Endothelial cell of umbilical vein (primary cell): ENCODE data around the gene TOR4A.

Experiments used
- EZH2 ChIP-seq: IDR thresholded peaks from 2 replicates; pipeline ENCODE4 v1.6.1; 2012; ENCODE audit warnings: borderline replicate concordance, low read depth, mild to moderate bottlenecking, moderate library complexity, low read length, inconsistent platforms; ENCODE audit not compliant: severe bottlenecking
- GATA2 ChIP-seq: IDR thresholded peaks from 2 replicates; pipeline ENCODE4 v1.7.0; 2011; ENCODE audit warnings: low read depth, mild to moderate bottlenecking, moderate library complexity, mixed read lengths, low read length; ENCODE audit not compliant: insufficient read length, insufficient read depth
- MAX ChIP-seq: IDR thresholded peaks from 2 replicates; pipeline ENCODE4 v1.6.1; 2011; ENCODE audit not compliant: insufficient read depth, insufficient read length
- POLR2A ChIP-seq: IDR thresholded peaks from 2 replicates; pipeline ENCODE4 v1.6.1; 2012; ENCODE audit warnings: low read depth, mild to moderate bottlenecking, control low read depth, low read length
- POLR2AphosphoS5 ChIP-seq: IDR thresholded peaks from 2 replicates; pipeline ENCODE4 v1.6.1; 2012; ENCODE audit warnings: low read depth, mild to moderate bottlenecking, control low read depth, low read length, moderate library complexity; ENCODE audit not compliant: insufficient read depth
- TF ChIP-seq, protein P1 (sequence below), 2 donors: IDR thresholded peaks; 1 replicate in 1 of 2; 2 replicates in 1 of 2; pipeline ENCODE4 v1.5.1; 2011; ENCODE audit warnings: low read length in 2 of 2, mild to moderate bottlenecking in 2 of 2, moderate library complexity in 2 of 2, control low read depth in 1 of 2, inconsistent platforms in 1 of 2, low read depth in 1 of 2; ENCODE audit not compliant: insufficient read depth in 1 of 2; ENCODE audit errors: extremely low read depth in 1 of 2

GRCh38 chr9:137227853-137228505, 49.5 kb upstream of the TOR4A start:
- TF ChIP-seq POLR2A (no peak), EZH2 (no peak), GATA2 (no peak), MAX (no peak), POLR2AphosphoS5 (no peak)
- TF ChIP-seq, protein P1, sequence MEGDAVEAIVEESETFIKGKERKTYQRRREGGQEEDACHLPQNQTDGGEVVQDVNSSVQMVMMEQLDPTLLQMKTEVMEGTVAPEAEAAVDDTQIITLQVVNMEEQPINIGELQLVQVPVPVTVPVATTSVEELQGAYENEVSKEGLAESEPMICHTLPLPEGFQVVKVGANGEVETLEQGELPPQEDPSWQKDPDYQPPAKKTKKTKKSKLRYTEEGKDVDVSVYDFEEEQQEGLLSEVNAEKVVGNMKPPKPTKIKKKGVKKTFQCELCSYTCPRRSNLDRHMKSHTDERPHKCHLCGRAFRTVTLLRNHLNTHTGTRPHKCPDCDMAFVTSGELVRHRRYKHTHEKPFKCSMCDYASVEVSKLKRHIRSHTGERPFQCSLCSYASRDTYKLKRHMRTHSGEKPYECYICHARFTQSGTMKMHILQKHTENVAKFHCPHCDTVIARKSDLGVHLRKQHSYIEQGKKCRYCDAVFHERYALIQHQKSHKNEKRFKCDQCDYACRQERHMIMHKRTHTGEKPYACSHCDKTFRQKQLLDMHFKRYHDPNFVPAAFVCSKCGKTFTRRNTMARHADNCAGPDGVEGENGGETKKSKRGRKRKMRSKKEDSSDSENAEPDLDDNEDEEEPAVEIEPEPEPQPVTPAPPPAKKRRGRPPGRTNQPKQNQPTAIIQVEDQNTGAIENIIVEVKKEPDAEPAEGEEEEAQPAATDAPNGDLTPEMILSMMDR (IDR thresholded peaks at IDR 0.05; ENCODE audit: extremely low read depth in 1 of 2, insufficient read depth in 1 of 2, low read depth in 1 of 2, low read length in 2 of 2): no peak
